GM18870 (cell line): ENCODE measurements around the gene SF3A1.
A peak's percentile ranks its signal among the peaks of the same experiment; 100 is the strongest.

Source experiments
- ATAC-seq: cut with Tn5 transposase; IDR thresholded peaks from one replicate; pipeline ENCODE4 v1.9.1; 2021; ENCODE audit warnings: moderate library complexity; ENCODE audit not compliant: unreplicated experiment

The SF3A1 gene

DNA sequence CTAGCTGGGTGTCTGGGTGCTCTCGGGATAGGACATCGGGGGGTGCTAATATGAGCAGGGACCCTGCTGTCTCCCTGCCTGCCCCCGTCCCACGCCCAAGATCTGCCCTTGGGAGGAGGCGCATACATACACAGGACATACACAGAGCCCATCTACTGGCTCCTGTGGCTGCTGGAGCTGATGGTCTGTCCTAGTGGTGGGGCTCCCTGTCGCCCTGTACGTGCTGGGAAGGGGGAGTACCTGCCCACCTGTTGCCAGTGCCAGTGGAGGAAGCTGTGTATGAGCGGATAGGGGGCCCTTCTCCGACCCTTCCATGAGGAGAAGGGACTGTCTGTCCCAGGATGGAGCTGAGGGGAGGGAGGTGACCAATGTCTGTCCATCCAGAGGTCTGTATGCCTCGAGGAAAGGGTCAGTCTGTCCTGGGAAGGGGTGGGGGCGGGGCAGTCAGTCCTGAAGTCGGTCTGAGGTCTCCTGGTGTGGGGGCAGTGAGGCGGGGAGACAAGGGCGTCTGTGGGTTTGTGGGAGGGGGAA lies 30.9 kb downstream of the SF3A1 start:
- no peak for ATAC-seq

DNA sequence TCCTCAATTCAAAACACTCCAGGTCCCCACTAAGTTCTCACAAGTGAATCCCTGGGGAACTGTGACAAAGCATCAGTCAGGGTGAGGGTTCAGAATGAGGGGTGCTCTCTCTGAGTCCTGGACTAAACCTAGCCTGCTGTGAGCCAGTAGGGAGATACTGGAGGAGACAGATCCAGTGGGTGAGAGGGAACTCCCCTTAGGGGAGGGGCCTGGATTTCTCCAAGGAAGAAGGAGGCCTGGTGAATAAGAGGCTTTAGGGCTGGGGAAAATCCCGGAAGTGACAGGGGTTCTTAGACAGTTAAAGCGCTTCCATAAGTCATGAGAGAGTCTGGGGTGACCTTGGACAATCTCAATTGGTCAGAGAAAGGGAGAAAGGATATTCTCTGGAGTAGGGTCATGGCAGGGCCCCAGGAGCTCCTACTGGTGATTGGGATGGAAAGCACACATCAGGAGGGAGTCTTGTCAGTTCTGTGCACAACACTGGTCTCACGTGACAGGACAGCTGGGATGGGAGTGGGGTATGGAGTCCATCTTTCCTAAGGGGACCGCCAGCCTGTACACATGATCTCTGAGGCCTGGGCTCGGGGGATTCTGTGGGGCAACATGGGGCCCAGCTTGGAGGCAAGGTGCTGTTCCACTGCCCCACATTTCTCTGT lies 31.5 kb downstream of the SF3A1 start:
- ATAC-seq: no peak

DNA sequence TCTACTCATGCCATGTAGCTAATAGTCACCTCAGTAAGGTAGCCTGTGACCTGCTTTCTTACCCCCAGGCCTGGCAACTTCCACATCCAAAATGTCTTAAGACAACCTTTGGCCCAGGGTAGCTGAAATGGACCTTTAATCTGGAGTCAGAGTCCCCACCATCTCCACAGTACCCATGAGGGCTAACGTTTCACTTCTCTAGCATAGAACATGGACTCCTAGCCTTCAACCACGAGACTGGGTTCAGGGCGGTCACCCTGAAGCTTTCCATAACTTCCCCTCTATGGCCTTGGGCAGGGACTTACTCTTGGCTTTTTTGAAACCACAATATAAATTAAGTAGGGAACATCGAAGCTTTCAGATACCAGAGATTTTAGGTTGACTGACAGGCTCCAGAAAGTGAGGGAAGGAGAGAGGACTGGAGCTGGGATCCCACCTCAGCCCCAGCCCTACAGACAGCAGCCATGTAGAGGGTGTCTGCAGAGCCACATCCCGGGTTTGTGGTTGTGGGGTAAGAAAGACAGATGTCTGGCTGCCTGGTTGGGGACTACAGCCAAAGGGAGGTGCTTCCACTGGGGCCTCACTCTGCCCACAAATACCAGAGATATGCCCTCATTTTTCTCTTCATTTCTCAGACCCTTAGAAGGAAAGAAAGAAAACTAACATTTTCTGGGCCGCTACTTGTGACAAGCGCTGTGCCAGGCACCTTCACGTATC lies 32.5 kb downstream of the SF3A1 start:
- ATAC-seq: no peak

DNA sequence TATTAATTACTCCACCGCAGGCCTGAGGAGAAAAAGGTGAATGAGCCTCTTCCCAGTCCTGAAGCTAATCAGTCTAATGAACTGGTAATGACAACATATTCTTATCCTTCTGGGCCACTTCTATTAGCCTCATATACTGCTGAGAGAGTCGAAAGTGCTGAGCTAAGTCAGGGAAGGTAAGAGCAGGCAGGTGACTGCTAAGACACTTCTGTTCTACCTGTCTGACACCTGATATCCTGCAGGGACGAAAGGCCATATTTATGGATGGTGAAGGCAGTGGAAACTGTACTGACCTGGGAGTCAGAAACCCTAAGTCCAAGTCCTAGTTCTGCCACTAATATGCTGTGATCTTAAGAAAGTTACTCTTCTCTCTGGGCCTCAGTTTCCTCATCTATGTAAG lies 33.4 kb downstream of the SF3A1 start:
- ATAC-seq: no peak

DNA sequence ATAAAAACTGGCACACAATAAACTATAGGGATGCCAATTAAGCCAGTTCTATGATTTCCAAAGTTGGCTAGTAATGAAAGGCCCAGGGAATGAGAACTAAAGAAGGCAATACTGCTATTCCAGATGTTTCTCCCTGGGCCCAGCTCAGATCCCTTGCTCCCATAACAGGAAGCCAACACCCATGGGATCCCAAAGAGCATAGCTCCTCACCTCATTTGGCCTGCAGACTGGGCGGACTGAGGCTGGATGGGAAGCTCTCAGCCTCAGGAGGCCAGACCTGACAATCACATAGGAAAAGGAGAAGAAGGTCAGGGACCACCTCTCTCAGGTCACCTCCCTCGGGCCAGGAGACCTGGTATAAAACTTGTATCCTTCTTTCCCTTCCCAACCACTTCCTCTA lies 35.2 kb downstream of the SF3A1 start:
- no peak for ATAC-seq

DNA sequence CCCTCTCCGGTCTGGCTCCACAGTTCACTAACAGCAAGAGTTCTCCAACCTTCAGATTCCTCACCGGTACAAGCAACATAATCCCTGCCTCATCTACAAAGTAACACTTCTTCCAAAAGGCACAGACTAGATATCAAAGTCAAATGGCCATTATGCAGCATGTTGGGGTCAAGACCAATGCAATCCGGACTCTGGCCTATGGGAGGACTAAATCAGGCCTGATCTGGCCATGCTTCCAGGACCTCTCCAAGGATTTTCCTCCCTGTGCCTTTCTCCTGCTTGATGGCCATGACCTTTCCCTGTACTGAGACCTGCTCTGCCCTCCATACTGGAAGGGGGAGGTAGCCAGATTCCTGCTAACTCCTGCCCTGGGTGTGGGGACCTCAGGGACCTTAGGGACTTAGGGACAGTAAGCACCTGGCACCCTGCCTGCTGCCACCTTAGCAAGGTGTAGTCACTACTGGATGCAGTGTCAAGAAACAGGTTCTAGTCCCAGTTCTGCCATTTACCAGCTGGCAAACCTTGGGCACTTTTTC lies 36.6 kb downstream of the SF3A1 start:
- ATAC-seq: no peak

DNA sequence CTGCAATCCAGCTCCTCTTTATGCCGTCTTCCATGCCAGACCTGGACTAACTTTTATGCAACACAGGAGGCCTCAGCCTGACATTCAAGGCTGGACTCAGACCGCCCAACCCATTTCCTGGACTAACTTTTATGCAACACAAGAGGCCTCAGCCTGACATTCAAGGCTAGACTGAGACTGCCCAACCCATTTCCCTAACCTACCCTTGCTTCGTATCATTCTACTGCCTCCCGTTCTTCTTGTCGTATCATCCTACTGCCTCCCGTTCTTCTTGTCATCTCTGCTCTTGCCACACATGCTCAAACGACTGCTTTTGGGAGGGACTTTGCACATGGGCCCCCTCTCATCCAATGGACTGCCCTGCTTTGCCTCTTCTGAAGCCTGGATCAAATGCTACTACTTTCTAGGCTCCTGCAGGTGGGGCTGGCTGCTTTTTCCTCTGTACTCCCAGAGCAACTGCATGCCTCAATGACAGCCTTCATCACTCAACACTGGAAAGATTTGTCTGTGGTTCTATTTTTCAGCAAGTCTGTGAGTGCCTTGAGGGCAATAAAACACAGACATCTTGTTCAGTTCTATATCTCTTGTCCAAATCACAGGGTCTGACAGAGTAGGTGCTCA lies 37.8 kb downstream of the SF3A1 start:
- ATAC-seq: no peak

DNA sequence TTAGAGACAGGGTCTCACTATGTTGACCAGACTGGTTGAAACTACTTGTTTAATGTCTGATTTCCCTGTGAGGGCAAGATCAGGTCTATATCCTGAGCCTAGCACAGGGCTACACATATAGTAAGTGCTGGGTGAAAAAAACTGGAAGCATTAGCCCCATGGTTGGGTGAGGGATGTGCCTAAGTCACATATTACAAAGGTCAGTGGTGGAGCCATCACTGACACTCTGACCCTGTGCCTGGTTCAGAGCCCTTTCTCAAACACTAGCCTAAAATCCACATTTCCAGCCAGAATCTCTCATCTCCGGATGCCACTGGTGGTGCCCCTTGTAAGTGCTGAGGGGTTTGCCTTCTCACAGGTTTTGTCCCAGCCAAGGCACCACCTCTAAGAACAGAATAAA lies 38.9 kb downstream of the SF3A1 start:
- ATAC-seq: no peak

DNA sequence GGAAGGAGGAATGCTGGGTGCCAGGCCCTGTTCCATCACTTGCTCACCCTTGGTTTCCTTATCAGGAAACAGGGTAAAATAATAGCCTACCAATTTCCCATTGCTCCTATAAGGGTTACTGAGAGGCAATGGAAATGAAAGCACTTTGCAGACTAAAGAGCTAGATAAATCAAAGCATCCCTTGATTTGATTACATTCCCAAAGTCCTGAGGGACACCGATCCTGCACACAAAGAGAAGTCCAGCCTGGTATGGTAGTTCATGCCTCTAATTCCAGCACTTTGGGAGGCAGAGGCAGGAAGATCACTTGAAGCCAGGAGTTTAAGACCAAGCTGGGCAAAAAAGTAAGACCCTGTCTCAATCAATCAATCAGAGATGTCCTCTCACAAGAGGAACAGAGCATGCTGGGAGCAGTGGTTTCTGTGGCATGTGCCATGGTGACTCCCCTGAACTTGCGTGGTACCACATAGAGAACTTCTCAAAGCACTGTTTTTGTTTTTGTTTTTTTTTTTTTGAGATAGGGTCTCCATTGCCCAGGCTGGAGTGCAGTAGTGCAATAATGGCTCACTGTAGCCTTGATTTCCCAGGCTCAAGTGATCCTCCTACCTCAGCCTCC lies 40.6 kb downstream of the SF3A1 start:
- ATAC-seq: no peak

DNA sequence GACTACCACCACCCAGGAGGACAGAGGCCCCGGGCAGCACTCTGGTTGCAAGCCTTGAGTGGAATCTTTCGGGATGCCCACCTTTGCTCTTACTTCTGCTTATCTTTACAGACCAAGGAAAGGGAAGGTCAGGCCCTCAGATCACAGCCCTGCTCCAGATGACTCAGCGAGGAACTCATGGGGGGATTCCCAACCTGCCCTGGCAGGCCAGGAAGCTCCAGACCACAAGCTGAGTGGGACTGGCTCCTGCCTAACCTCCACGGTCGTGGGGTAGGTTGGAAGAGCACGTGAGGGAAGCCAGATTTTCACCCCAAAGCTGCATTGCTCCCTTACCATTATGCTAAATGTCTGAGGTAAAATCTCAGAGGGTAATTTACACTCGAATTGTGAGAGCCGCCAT lies 41.8 kb downstream of the SF3A1 start:
- ATAC-seq: peak; percentile 37

DNA sequence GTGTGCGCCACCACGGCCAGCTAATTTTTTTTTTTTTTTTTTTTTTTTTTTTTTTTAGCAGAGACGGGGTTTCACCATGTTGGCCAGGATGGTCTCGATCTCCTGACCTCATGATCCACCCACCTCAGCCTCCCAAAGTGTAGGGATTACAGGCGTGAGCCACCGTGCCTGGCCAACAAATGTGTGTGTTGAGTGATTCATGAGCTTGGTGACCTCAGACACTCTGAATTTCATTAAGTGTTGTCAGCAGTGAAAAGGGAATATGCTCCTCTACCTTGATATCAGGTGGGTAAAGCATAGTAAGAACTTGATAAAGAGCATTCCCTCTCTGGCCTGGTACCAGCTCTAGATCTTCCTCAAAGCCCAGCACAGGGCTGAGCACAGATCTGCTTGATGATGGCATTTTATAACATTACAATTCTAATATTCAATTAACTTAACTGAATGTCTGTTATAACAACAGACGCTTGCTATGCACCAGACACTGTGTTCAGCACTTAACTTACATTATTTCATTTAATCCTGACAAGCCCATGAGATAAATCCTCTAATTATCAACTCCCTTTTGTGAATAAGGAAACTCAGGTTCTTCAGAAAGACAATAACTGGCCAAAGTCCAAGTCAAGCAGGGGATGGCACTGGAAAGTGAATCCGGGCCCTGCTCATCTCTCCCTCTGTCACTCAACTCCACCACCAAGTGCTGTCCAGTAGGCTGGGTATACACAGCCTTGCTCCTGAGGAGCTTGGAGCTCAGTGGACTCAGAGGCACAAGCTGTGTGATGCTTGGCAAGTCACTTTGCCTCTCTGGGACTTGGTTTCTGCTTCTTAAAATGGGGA lies 42.9 kb downstream of the SF3A1 start:
- ATAC-seq: no peak

DNA sequence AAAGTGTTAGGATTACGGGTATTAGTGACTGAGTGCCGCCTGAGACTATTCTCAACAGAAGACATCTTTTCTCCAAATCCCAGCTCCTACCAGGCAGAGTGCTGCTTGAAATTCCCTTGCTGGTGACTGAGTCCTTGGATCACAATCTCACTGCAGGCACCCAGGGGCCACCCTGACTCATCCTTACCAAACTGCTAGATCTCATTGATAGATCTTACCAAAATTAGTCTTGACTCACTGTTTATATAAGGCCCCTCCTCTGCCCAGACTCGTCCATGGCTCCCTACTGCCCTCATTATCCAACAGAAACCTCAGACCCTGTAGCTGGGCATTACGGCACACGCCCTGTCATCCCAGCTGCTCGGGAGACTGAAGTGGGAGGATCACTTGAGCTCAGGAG lies 44.6 kb downstream of the SF3A1 start:
- ATAC-seq: no peak

DNA sequence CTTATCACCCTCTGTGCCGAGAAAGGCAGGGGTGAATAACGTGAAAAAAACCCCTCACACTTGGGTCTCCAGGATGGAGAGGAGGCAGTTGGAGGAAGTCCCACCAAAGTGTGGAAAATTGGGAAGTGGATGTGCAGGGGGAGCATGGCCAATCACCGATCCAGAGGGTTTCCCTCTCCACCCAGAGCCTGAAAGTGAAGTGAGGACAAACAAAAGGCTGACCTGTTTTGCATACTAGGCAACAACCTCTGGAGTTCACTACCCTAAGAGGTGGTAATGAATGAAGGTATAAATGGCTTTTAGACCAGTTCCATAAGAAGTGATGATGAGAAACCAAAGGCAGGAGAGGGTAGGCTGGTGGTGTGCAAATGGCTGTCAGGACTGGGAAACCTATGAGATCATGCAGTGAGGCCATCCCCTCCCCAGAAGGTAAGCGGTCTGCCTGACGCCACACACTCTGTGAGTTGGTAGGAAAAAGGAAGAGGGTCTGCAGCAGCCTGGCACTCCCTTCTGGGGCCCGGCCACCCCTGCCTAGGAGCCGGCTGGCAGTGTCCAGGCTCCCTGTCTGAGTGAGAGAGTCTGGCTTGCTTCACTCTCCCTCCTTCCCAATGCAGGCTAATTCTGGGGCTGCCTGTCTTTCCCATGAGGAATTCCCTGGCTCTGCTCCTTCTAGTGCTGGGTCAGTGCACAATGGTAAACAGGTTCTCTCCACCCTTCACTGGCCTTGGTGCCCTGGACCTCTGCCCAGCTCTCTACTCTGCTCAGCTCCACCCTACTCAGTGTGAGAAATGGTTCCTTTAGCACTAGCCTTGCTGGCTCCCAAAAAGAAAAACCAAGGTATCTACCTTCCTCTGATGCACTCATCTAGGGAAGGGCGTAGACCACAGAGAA lies 45.6 kb downstream of the SF3A1 start:
- ATAC-seq: no peak

DNA sequence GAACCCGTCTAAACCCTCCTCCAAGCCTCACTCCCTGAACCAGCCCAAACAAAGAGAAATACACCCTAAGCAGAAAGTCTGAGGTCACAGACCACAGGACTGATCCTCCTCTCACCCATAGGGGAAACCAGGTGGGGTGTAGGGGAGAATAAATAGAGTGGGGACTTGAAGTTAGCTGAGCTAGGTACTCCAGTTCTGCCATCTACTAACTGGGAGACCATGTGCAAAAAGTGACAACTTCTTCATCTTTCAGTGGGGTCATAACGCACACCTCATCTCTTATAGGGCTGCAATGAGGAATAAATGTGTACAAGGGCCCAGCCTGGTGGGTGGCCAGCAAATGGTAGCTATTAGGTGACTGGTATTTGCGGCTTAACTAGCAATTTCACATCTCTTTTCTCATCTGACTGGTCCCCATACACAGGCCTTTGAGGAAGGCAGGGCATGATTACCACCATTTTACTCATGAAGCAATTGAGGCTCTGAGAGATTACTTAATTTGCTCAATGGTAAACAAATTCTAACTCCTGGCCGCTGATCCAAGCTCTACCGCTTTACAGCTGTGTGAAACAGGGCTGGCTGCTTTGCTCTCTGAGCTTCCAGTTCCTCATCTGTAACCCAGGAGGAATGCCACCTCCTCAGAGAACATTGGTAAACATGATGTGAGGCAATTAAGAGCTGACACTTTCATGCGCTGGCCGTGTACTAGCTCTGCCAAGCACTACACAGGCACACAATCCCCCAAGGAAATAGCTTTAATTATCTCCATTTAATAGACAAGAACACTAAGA lies 46.5 kb downstream of the SF3A1 start:
- no peak for ATAC-seq

DNA sequence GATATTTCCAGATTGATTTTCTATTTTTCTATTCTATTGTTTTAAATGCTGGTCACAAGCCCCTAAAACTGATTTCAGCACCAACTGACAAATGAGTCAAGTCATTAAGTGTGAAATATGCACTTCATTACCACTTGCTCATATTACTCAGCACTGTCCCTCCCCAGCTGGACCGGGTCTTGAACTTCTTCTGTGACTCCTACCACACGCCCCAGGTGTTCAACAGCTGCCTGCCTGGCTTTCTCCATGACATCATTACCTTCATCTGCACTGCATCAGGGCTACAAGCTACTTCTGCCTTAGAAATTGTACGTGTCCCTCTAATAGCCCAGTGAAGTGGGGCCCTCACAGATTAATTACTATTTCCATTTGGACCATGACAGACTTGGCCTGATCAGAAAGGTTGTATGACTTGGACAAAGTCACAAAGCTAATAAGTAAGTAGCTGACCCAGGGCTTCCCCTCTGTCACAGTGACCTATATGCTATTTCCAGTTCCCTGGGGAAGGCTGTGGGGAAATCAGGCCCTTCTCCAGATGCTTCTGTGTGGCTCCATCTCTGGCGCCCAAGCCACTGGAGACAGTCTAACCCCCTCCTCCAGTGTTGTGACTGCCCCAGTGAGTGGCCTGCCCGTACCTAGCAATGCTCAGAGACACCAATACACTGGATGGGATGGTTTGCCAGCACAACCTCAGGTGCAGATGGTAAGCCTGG lies 48.0 kb downstream of the SF3A1 start:
- ATAC-seq: peak; percentile 31

DNA sequence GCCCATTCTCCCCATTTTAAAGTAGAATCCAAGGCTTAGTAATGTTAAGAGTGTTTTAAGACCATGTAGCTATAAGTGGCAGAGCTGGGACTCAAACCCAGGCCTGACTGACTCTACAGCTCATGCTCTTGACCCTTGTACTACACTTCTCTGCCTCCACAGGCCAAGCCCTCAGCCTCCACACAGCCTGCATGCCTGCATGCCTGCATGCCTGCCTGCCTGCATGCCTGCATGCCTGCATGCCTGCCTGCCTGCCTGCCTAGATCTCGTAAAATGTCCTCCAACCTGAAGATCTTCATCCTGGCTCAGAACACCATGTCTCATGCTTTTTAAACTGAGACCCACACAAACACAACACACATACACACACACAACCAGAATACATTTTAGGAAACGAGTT lies 48.6 kb downstream of the SF3A1 start:
- no peak for ATAC-seq

DNA sequence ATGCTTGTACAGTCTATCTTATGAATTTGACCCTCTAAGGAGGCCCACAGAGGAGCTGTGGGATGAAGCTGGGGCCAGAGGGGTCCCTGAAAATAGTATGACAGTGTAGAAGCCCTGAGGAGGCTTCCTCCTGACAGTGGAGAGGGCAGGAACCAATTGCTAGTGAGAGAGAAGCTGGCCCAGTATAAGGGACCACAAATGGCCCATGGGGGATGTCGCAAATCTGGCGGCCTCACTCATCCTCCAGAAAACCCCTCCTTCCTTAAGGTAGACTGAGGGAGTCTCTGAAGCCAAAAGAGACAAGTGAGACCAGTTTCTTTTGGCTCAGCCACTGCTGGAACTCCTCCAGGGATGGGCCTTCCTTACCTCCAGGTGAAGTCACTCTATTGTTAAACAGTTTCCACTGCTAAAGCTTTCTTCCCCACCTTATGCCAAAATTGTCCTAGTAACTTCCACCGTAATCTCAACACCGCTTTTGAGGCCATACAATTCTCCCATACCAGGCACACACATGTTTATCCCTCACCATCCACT lies 49.6 kb downstream of the SF3A1 start:
- no peak for ATAC-seq

DNA sequence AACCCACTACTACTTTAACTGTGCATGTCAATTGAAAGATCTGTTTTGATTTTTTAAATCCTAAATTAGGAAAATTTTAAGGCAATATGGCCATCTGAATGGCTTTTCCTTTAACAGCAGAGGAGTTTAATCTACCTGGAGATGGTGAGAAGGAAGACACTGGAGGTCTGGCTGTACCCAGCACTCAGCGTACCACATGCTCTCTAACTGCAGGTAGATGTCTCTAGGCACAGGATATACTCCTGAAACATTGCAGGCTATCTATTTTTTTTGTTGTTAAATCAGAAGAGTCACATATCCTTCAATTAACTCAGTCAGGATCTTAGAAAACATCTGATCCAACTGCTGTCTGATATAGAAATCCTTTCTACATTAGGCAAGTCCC lies 50.1 kb downstream of the SF3A1 start:
- no peak for ATAC-seq
